ENCODE results near the gene EGFL7. TPM values are rescaled to one million over a fixed set of nuclear protein-coding genes. Genes with fewer than 3 reads are reported as not detected.

The EGFL7 gene
- total and polyA plus RNA-seq, 2 of the 13 experiments (the other 11 are each of a cell fraction or from before 2014, with no cell fraction given): 0.20 to 5.1 TPM

- TF ChIP-seq CREM (IDR thresholded peaks at IDR 0.05) (no peak), CREM (CRISPR knock-in tag; IDR thresholded peaks at IDR 0.05) (no peak), ZNF784 (CRISPR knock-in tag; IDR thresholded peaks at IDR 0.05; ENCODE audit: borderline replicate concordance) (no peak), KAT7 (CRISPR knock-in tag; IDR thresholded peaks at IDR 0.05; ENCODE audit: borderline replicate concordance) (no peak), CBX5 (CRISPR knock-in tag; IDR thresholded peaks at IDR 0.05; ENCODE audit: borderline replicate concordance) (no peak), JDP2 (CRISPR knock-in tag; IDR thresholded peaks at IDR 0.05; ENCODE audit: borderline replicate concordance) (no peak), MED13 (CRISPR knock-in tag; IDR thresholded peaks at IDR 0.05) (no peak)
Measured at GRCh38 chr9:136718345-136719194, 55.9 kb downstream of the EGFL7 start (continued).

- no peak overlapping the region for H3K4me3 ChIP-seq (replicated peaks in 1 of 3; ENCODE audit: insufficient read depth in 1 of 3, low read depth in 2 of 3, low read length in 3 of 3)
- FAIRE-seq (no peak), ATAC-seq (peak; percentile 34), DNase-seq (ENCODE audit: low spot score) (no peak)
- no peak overlapping the region for H3K27ac ChIP-seq (ENCODE audit: extremely low read length, insufficient read depth, low read length)
- H3K36me3 ChIP-seq (replicated peaks in 1 of 2; ENCODE audit: control insufficient read depth in 1 of 2, insufficient read depth in 2 of 2, low read length in 2 of 2): peaks cover 3 to 8% of the 10 kb centered on the region in 2 experiments; a peak in 4 of 5 replicates
- intact Hi-C loops (cut with micrococcal nuclease; ENCODE audit: unreplicated experiment): no loop called here
- 51% methylated on average over 4 of the region's 24 CpGs for WGBS (ENCODE audit: low lambda C conversion rate)
- POLR2A ChIA-PET: interaction anchor here (1.6 to 2.0 kb wide), 2 partner anchors 9 to 11 kb away, joined by 3 to 7 read pairs; no protein-coding TSS in a partner anchor
- H2AFZ ChIP-seq (ENCODE audit: low read length): no peak overlapping the region
- H3K9me3 ChIP-seq (ENCODE audit: low read length): no peaks in the 10 kb centered on the region
- no peak overlapping the region for H3K4me2 ChIP-seq (ENCODE audit: low read depth, low read length)
- peaks cover 18% of the 10 kb centered on the region for H4K20me1 ChIP-seq (ENCODE audit: insufficient read depth, low read length)
- H3K9ac ChIP-seq (ENCODE audit: insufficient read depth, low read depth, low read length): no peak overlapping the region
- peaks cover 3% of the 10 kb centered on the region; the same call in 1 of the 2 replicates for H3K4me1 ChIP-seq (ENCODE audit: insufficient read depth, low read length)
- CTCF ChIA-PET (ENCODE audit: low intra/inter-chr PET ratio, low total read pairs): no interaction called here
- no peaks in the 10 kb centered on the region for H3K27me3 ChIP-seq (ENCODE audit: control insufficient read depth in 1 of 2, insufficient read depth in 2 of 2, low read length in 2 of 2)
- in situ Hi-C loops (cut with HindIII; ENCODE audit: extremely low pct_ligation_motif_present, low pct_unique_long_range_greater_than_20kb): no loop called here
- BruUV-seq (replicated peaks): no TSS peak
- no peaks in the 10 kb centered on the region for H3K79me2 ChIP-seq (ENCODE audit: insufficient read depth, low read length)
- TF ChIP-seq ATAD3A (CRISPR knock-in tag; IDR thresholded peaks at IDR 0.05) (no peak), ZNF430 (CRISPR knock-in tag; IDR thresholded peaks at IDR 0.05) (no peak), AGO1 (IDR thresholded peaks at IDR 0.05; ENCODE audit: low read depth, low read length, poor library complexity, severe bottlenecking) (peak; percentile 75), ZNF549 (CRISPR knock-in tag; IDR thresholded peaks at IDR 0.05) (no peak), ZNF263 (CRISPR knock-in tag; IDR thresholded peaks at IDR 0.05) (no peak), AGO2 (optimal IDR thresholded peaks at IDR 0.05; ENCODE audit: low read depth, low read length) (peak; percentile 71), ZNF574 (CRISPR knock-in tag; IDR thresholded peaks at IDR 0.05) (no peak), POGZ (CRISPR knock-in tag; IDR thresholded peaks at IDR 0.05) (no peak), NCOA1 (CRISPR knock-in tag; IDR thresholded peaks at IDR 0.05) (no peak), ZNF768 (CRISPR knock-in tag; IDR thresholded peaks at IDR 0.05) (peak; percentile 92)
- TF ChIP-seq, protein P1, sequence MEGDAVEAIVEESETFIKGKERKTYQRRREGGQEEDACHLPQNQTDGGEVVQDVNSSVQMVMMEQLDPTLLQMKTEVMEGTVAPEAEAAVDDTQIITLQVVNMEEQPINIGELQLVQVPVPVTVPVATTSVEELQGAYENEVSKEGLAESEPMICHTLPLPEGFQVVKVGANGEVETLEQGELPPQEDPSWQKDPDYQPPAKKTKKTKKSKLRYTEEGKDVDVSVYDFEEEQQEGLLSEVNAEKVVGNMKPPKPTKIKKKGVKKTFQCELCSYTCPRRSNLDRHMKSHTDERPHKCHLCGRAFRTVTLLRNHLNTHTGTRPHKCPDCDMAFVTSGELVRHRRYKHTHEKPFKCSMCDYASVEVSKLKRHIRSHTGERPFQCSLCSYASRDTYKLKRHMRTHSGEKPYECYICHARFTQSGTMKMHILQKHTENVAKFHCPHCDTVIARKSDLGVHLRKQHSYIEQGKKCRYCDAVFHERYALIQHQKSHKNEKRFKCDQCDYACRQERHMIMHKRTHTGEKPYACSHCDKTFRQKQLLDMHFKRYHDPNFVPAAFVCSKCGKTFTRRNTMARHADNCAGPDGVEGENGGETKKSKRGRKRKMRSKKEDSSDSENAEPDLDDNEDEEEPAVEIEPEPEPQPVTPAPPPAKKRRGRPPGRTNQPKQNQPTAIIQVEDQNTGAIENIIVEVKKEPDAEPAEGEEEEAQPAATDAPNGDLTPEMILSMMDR (CRISPR knock-in tag; IDR thresholded peaks at IDR 0.05): peak; percentile 23; the same call in 1 of the 2 replicates
Measured at GRCh38 chr9:136719195-136719880, 56.6 kb downstream of the EGFL7 start.

Data from HepG2 (cell line).